Vagina (tissue), 2 donors: ENCODE results near the gene NHERF1. TPM values are rescaled to one million over a fixed set of nuclear protein-coding genes. Genes with fewer than 3 reads are reported as not detected.

ENCODE experiments used
- DNase-seq, 2 donors: peaks; one replicate each; pipeline ENCODE4 v3.0.0-alpha.2; 2017; ENCODE audit errors: extremely low spot score in 2 of 2
- H3K27ac ChIP-seq: fragments of 200-600 bp; sonication (generic); one replicate; pipeline ENCODE4 v1.5.1; 2019
- H3K27me3 ChIP-seq: fragments of 200-600 bp; sonication (generic); one replicate; pipeline ENCODE4 v1.5.1; 2019
- H3K36me3 ChIP-seq, 2 donors: fragments of 200-600 bp; sonication (generic); one replicate each; pipeline ENCODE4 v1.5.1; 2017 to 2019
- H3K4me1 ChIP-seq: fragments of 200-600 bp; sonication (generic); one replicate; pipeline ENCODE4 v1.5.1; 2019
- H3K4me3 ChIP-seq, 2 donors: fragments of 200-600 bp; sonication (generic); 1 replicate in 1 of 2; 2 replicates in 1 of 2; pipeline ENCODE4 v1.5.1; 2016 to 2019
- H3K9me3 ChIP-seq: fragments of 200-600 bp; sonication (generic); one replicate; pipeline ENCODE4 v1.5.1; 2019
- CTCF ChIP-seq, 3 experiments: fragments of 450-650 bp in 2 of 3; fragments of 200-600 bp in 1 of 3; sonication (generic) in 1 of 3; IDR thresholded peaks; one replicate each; pipeline ENCODE4 v1.5.1; 2017 to 2019; ENCODE audit warnings: antibody characterized with exemption in 3 of 3, mild to moderate bottlenecking in 2 of 3, moderate library complexity in 2 of 3
- POLR2A ChIP-seq, 2 donors: fragments of 450-650 bp; IDR thresholded peaks; one replicate each; pipeline ENCODE4 v1.6.1; 2017; ENCODE audit warnings: antibody characterized with exemption in 2 of 2, mild to moderate bottlenecking in 2 of 2, moderate library complexity in 2 of 2
- POLR2AphosphoS5 ChIP-seq, 2 donors: sonication (generic); formaldehyde crosslinking; IDR thresholded peaks; one replicate each; pipeline ENCODE4 v1.9.0; 2017; ENCODE audit warnings: antibody characterized with exemption in 2 of 2, mild to moderate bottlenecking in 2 of 2, low read depth in 1 of 2; ENCODE audit not compliant: insufficient read depth in 1 of 2
- intact Hi-C: fragments of 100-400 bp; cut with DNase I; formaldehyde crosslinking; loops from one replicate; pipeline ENCODE4 v1.15.1; 2023
- total RNA-seq: library from RNA; depleted of rRNA; stranded (reverse); fragments of >200 nt; gene quantifications from one replicate; pipeline ENCODE4 v1.2.3, GENCODE V29; 2016

Gene NHERF1
- total RNA-seq, 1 donor from 2014 or later = 57.2 TPM

- Histone ChIP-seq H3K9me3 (no peaks in the 10 kb centered on the region), H3K27ac (peak overlapping the region; percentile 23), H3K4me3 (peak overlapping the region; percentile 38 to 42), H3K4me1 (peaks cover 28% of the 10 kb centered on the region), H3K36me3 (no peaks in the 10 kb centered on the region), H3K27me3 (peaks cover 4% of the 10 kb centered on the region)
- DNase-seq = no peak
- intact Hi-C loops = no loop called here
- no peak for TF ChIP-seq POLR2AphosphoS5 (IDR thresholded peaks at IDR 0.05; ENCODE audit: insufficient read depth in 1 of 2, low read depth in 1 of 2)
- TF ChIP-seq CTCF (IDR thresholded peaks at IDR 0.05) = no peak
- no peak for TF ChIP-seq POLR2A (IDR thresholded peaks at IDR 0.05)
Measured at GRCh38 chr17:74737299-74738050, 11.0 kb upstream of the NHERF1 start.

- no peak for DNase-seq
- Histone ChIP-seq H3K4me1 (peaks cover 28% of the 10 kb centered on the region), H3K9me3 (no peaks in the 10 kb centered on the region), H3K27ac (no peak overlapping the region), H3K36me3 (no peaks in the 10 kb centered on the region), H3K4me3 (peak overlapping the region; percentile 38 to 42), H3K27me3 (no peaks in the 10 kb centered on the region)
- TF ChIP-seq POLR2AphosphoS5 (IDR thresholded peaks at IDR 0.05; ENCODE audit: insufficient read depth in 1 of 2, low read depth in 1 of 2) (no peak), CTCF (IDR thresholded peaks at IDR 0.05) (no peak), POLR2A (IDR thresholded peaks at IDR 0.05) (no peak)
- intact Hi-C loops = no loop called here
Measured at GRCh38 chr17:74738051-74738996, 10.1 kb upstream of the NHERF1 start.

GRCh38 chr17:74739227-74739831, 9.1 kb upstream of the NHERF1 start:
- intact Hi-C loops = no loop called here
- no peaks in the 10 kb centered on the region for H3K36me3 ChIP-seq
- no peak overlapping the region for H3K4me3 ChIP-seq
- H3K4me1 ChIP-seq = peaks cover 28% of the 10 kb centered on the region
- H3K27me3 ChIP-seq = no peaks in the 10 kb centered on the region
- no peaks in the 10 kb centered on the region for H3K9me3 ChIP-seq
- DNase-seq = no peak
- H3K27ac ChIP-seq = no peak overlapping the region
- TF ChIP-seq POLR2AphosphoS5 (IDR thresholded peaks at IDR 0.05; ENCODE audit: insufficient read depth in 1 of 2, low read depth in 1 of 2) = no peak

- no peak overlapping the region for H3K4me3 ChIP-seq
- DNase-seq = no peak
- H3K36me3 ChIP-seq = no peaks in the 10 kb centered on the region
- H3K27ac ChIP-seq = no peak overlapping the region
- H3K4me1 ChIP-seq = peaks cover 33% of the 10 kb centered on the region
- H3K9me3 ChIP-seq = no peaks in the 10 kb centered on the region
- H3K27me3 ChIP-seq = no peaks in the 10 kb centered on the region
- TF ChIP-seq POLR2A (IDR thresholded peaks at IDR 0.05) = no peak
- no peak for TF ChIP-seq CTCF (IDR thresholded peaks at IDR 0.05)
- no peak for TF ChIP-seq POLR2AphosphoS5 (IDR thresholded peaks at IDR 0.05; ENCODE audit: insufficient read depth in 1 of 2, low read depth in 1 of 2)
- intact Hi-C loops = no loop called here
Measured at GRCh38 chr17:74740173-74740572, 8.3 kb upstream of the NHERF1 start.

- H3K27me3 ChIP-seq = no peaks in the 10 kb centered on the region
- H3K9me3 ChIP-seq = no peaks in the 10 kb centered on the region
- H3K27ac ChIP-seq = no peak overlapping the region
- intact Hi-C loops = no loop called here
- no peak for DNase-seq
- H3K4me3 ChIP-seq = no peak overlapping the region
- peaks cover 38% of the 10 kb centered on the region for H3K4me1 ChIP-seq
- no peaks in the 10 kb centered on the region for H3K36me3 ChIP-seq
- TF ChIP-seq POLR2AphosphoS5 (IDR thresholded peaks at IDR 0.05; ENCODE audit: insufficient read depth in 1 of 2, low read depth in 1 of 2) (no peak), CTCF (IDR thresholded peaks at IDR 0.05) (no peak), POLR2A (IDR thresholded peaks at IDR 0.05) (no peak)
Measured at GRCh38 chr17:74740641-74741387, 7.6 kb upstream of the NHERF1 start.
